ENCODE data around the gene GPR135. TPM values are rescaled to one million over a fixed set of nuclear protein-coding genes. Genes with fewer than 3 reads are reported as not detected.
A peak's percentile ranks its signal among the peaks of the same experiment; 100 is the strongest.
"Not testable (repeated sequence)": the region's sequence is repeated elsewhere in the genome, so short reads cannot be mapped to it uniquely, and the experiment has no call there.

GPR135 gene
- total RNA-seq, 8 experiments from 2014 or later = 1.8 to 15.5 (median 4.3) TPM

DNA sequence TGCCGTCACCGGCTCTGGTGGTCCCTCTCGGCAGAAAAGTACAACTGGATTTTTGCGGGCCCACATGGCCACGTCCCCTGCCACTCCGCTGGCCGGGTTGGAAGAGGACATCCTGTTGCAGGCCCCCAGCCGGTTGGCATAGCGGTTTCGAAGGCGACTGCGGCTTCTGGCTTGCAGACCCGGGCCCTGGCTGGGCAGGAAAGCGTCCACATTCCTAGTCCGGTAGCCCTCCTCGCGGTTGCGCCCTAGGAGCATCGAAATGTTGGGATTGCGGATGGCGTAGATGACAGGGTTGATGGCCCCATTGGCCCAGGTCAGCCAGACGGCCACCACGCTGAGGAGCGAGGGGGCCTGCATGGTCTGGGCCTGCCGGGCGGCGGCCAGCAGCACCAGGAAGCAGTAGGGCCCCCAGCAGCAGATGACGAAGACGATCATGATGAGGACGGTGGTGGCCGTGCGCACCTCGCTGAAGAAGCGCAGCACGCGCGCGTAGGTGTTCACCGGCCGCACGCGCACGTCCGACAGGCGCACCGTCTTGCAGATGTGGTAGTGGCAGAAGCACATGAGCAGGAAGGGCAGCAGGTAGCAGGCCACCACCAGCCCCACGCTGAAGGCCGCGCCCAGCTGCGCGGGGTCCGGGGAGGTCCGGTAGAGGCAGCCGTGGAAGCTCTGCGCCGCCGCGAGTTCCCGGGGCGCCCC lies 1.2 kb downstream of the GPR135 start:
- Histone ChIP-seq H3K4me1 (replicated peaks in 1 of 2) (peaks cover 9 to 13% of the 10 kb centered on the region in 2 donors), H3K4me3 (peak overlapping the region; percentile 46 to 74 (median 56)), H3K27ac (peak overlapping the region; percentile 69 to 80)
- ATAC-seq (replicated peaks in 6 of 8) = peak in 2 of 8 experiments; percentile 1 to 2
- in situ Hi-C loops (cut with MboI; ENCODE audit: low pct_unique_long_range_greater_than_20kb in 2 of 9, low sequenced_read_pairs in 9 of 9, unreplicated experiment in 9 of 9) = loop anchor here in 1 of 9 experiments (25.0 kb wide), 1 partner anchor 327 kb away; no protein-coding TSS in a partner anchor
- 21 to 100% (median 94%) methylated on average over 1 to 12 of the region's 60 CpGs; no CpG with 5 or more reads in 4 of the 10 experiments for WGBS, 10 experiments

DNA sequence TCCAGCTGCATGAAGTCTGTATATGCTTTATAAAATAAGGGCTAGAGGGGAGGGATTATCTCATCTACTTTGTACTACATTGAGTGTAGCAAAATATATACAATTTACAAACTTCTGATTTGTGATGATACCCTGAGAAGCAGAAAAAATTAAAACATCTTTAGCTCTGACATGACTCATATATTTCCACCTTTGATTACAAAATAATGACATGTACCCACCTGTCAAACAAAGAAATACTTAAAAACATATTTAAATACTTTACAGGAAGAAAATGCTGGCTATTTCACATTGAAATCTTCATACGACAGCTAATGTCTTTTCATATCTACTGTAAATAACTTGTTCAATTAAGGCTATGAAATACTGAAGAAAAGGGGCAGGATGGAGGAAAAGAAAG lies 3.3 kb downstream of the GPR135 start:
- no peak for ATAC-seq (replicated peaks in 6 of 8)
- no peak overlapping the region for H3K27ac ChIP-seq
- H3K4me3 ChIP-seq = no peak overlapping the region
- in situ Hi-C loops (cut with MboI; ENCODE audit: low pct_unique_long_range_greater_than_20kb in 2 of 9, low sequenced_read_pairs in 9 of 9, unreplicated experiment in 9 of 9) = loop anchor here in 1 of 9 experiments (25.0 kb wide), 1 partner anchor 325 kb away; no protein-coding TSS in a partner anchor
- 100% methylated on average over 1 of the region's 1 CpG; no CpG with 5 or more reads in 3 of the 10 experiments for WGBS, 10 experiments
- H3K4me1 ChIP-seq (replicated peaks in 1 of 2) = peaks cover 9 to 13% of the 10 kb centered on the region in 2 donors

DNA sequence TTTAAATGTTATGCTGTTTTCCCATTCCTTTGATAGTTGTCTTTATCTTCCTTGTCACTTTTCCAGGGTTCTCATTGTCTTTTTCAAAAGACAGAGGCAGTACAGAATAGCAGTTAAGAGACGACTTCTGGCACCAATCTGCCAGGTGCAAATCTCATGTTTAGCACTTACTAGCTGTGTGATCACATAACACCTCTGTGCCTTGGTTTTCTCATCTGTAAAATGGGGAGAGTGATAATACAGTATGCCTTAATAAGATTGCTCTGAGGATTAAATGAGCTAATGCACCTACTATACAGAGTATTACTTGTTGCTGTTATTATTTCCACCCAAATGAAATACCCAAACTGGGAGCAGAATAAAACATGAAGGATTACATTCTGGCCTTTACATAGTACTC lies 4.8 kb downstream of the GPR135 start:
- in situ Hi-C loops (cut with MboI; ENCODE audit: low pct_unique_long_range_greater_than_20kb in 2 of 9, low sequenced_read_pairs in 9 of 9, unreplicated experiment in 9 of 9) = loop anchor here in 1 of 9 experiments (25.0 kb wide), 1 partner anchor 323 kb away; no protein-coding TSS in a partner anchor
- Histone ChIP-seq H3K4me1 (replicated peaks in 1 of 2) (peaks cover 7 to 8% of the 10 kb centered on the region in 2 donors), H3K4me3 (no peak overlapping the region), H3K27ac (no peak overlapping the region)
- no peak for ATAC-seq (replicated peaks in 6 of 8)
- 86 to 100% (median 100%) methylated on average over 1 of the region's 1 CpG; no CpG with 5 or more reads in 5 of the 10 experiments for WGBS, 10 experiments

DNA sequence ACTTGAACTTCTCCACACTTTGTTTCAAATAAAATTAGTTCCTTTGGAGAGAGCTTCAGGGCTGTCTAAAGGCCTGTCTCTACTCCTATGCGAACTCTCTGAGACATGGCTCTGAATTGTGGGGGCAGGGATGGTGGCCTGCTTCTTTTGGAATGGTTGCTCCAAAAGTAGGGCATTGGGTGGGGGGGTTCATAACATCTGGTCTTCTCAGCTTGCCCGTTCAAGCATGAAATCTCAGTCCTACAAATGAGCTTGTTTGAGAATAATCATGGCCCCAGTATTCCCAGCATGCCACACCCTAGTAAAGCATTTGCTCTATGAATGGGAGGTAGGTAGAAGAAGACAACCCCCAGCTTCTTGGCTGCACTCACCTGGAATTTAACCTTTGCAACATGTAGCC lies 6.7 kb downstream of the GPR135 start:
- in situ Hi-C loops (cut with MboI; ENCODE audit: low pct_unique_long_range_greater_than_20kb in 2 of 9, low sequenced_read_pairs in 9 of 9, unreplicated experiment in 9 of 9) = loop anchor here in 1 of 9 experiments (25.0 kb wide), 1 partner anchor 321 kb away; no protein-coding TSS in a partner anchor
- H3K4me1 ChIP-seq (replicated peaks in 1 of 2) = peaks cover 0 to under 1% of the 10 kb centered on the region in 2 donors
- WGBS, 10 experiments = 56 to 100% (median 100%) methylated on average over 1 to 2 of the region's 2 CpGs; no CpG with 5 or more reads in 6 of the 10 experiments
- no peak overlapping the region for H3K27ac ChIP-seq
- H3K4me3 ChIP-seq = no peak overlapping the region
- ATAC-seq (replicated peaks in 6 of 8) = no peak

DNA sequence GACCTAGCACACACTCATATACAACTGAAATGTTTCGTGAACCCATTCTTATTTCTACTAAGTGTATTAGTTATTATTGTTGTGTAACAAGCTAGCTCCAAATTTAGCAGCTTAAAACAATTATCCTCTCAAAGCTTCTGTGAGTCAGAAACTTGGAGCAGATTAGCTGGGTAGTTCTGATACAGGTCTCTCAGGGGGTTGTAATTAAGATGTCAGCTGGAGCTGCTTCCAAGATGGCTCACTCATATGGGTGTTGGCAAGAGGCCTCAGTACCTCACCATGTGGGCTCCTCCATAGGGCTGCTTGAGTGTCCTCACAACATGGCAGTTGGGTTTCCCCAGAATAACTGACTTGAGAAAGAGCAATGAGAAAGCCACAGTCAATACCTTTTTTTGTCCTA lies 9.8 kb downstream of the GPR135 start:
- WGBS, 10 experiments = 50 to 100% (median 100%) methylated on average over 1 of the region's 1 CpG; no CpG with 5 or more reads in 3 of the 10 experiments
- no peaks in the 10 kb centered on the region for H3K4me1 ChIP-seq (replicated peaks in 1 of 2)
- in situ Hi-C loops (cut with MboI; ENCODE audit: low pct_unique_long_range_greater_than_20kb in 2 of 9, low sequenced_read_pairs in 9 of 9, unreplicated experiment in 9 of 9) = loop anchor here in 1 of 9 experiments (25.0 kb wide), 1 partner anchor 318 kb away; no protein-coding TSS in a partner anchor

DNA sequence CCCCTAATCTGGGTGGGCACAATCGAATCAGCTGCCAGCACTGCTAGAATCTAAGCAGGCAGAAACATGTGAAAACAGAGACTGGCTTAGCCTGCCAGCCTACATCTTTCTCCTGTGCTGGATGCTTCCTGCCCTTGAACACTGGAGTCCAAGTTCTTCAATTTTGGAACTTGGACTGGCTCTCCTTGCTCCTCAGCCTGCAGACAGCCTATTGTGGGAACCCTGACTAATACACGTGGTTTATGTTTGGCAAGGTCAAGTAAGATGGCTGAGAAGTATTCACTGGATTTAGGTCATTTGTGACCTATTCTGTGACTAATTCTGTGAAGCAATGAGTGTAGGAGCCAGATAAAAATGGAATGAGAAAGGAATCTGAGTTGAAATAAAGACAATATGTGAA lies 11.0 kb downstream of the GPR135 start:
- Histone ChIP-seq H3K4me3 (no peak overlapping the region), H3K27ac (no peak overlapping the region), H3K4me1 (replicated peaks in 1 of 2) (no peaks in the 10 kb centered on the region)
- 19 to 100% (median 60%) methylated on average over 1 to 2 of the region's 2 CpGs; no CpG with 5 or more reads in 3 of the 10 experiments for WGBS, 10 experiments
- ATAC-seq (replicated peaks in 6 of 8) = peak in 1 of 8 experiments; percentile 67
- in situ Hi-C loops (cut with MboI; ENCODE audit: low pct_unique_long_range_greater_than_20kb in 2 of 9, low sequenced_read_pairs in 9 of 9, unreplicated experiment in 9 of 9) = loop anchor here in 1 of 9 experiments (25.0 kb wide), 1 partner anchor 317 kb away; no protein-coding TSS in a partner anchor

More for the DNA sequence above, 9.8 kb downstream of the GPR135 start:
- H3K4me3 ChIP-seq = no peak overlapping the region
- no peak overlapping the region for H3K27ac ChIP-seq
- ATAC-seq (replicated peaks in 6 of 8) = no peak

DNA sequence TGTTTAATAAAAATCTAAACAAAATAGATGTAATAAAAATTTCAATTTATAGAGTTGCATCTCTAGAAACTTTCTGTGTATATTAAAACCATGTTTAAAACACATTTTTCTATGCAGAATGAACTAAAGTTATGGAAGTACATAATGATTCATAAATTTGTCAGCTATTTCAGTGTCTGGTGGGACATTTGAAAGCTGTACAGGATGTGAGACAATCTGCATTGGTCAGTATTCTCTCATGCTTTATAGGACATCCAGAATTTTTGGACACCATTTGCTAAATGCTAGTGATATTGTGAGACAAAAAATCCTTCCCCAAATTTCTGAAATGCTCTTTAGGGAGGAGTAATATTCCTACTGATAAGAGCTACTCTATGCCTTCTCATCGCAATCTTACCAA lies 13.3 kb downstream of the GPR135 start:
- WGBS, 10 experiments = 80 to 100% (median 100%) methylated on average over 1 of the region's 1 CpG; no CpG with 5 or more reads in 3 of the 10 experiments
- H3K27ac ChIP-seq = no peak overlapping the region
- no peak for ATAC-seq (replicated peaks in 6 of 8)
- in situ Hi-C loops (cut with MboI; ENCODE audit: low pct_unique_long_range_greater_than_20kb in 2 of 9, low sequenced_read_pairs in 9 of 9, unreplicated experiment in 9 of 9) = loop anchor here in 1 of 9 experiments (25.0 kb wide), 1 partner anchor 315 kb away; no protein-coding TSS in a partner anchor
- no peak overlapping the region for H3K4me3 ChIP-seq
- H3K4me1 ChIP-seq (replicated peaks in 1 of 2) = no peaks in the 10 kb centered on the region

DNA sequence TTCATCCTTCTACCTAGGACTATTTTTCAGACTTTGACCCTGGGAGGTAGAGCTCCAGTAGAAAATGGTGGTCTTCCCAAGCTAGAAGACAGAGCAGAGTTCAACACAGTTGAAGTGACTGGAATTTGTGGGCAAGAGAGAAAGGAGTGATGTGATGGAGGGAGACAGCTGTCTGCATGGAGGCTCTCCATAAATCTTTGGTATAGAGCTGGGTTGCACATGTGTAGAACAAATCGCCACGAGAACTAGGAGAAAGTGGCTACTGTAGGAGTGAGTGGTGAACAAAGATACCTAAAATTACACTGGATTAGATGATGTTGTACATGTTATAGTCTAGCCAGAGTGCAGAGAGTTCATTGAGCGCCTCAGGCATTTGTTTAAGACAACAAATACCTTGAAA lies 14.5 kb downstream of the GPR135 start:
- Histone ChIP-seq H3K4me1 (replicated peaks in 1 of 2) (no peaks in the 10 kb centered on the region), H3K27ac (no peak overlapping the region), H3K4me3 (no peak overlapping the region)
- no peak for ATAC-seq (replicated peaks in 6 of 8)
- WGBS, 10 experiments = 53 to 100% (median 100%) methylated on average over 1 to 3 of the region's 3 CpGs; no CpG with 5 or more reads in 1 of the 10 experiments
- in situ Hi-C loops (cut with MboI; ENCODE audit: low pct_unique_long_range_greater_than_20kb in 2 of 9, low sequenced_read_pairs in 9 of 9, unreplicated experiment in 9 of 9) = loop anchor here in 1 of 9 experiments (25.0 kb wide), 1 partner anchor 313 kb away; no protein-coding TSS in a partner anchor

DNA sequence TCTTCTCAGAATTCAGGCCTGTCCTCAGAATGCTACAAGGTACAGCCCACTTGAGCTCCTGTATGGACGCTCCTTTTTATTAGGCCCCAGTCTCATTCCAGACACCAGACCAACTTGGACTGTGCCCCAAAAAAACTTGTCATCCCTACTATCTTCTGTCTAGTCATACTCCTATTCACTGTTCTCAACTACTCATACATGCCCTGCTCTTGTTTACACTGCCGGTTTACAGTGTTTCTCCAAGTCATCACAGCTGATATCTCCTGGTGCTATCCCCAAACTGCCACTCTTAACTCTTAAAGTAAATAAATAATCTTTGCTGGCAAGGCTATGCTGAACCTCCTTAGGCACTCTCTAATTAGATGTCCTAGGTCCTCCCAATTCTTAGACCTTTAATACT lies 16.5 kb downstream of the GPR135 start:
- H3K4me1 ChIP-seq (replicated peaks in 1 of 2); H3K4me3 ChIP-seq; H3K27ac ChIP-seq; ATAC-seq (replicated peaks in 6 of 8): not testable (repeated sequence)
- WGBS, 10 experiments = 78 to 100% (median 100%) methylated on average over 1 of the region's 2 CpGs; no CpG with 5 or more reads in 6 of the 10 experiments
- in situ Hi-C loops (cut with MboI; ENCODE audit: low pct_unique_long_range_greater_than_20kb in 2 of 9, low sequenced_read_pairs in 9 of 9, unreplicated experiment in 9 of 9) = loop anchor here in 6 of 9 experiments (10.0 to 25.0 kb wide), 3 partner anchors 311 to 411 kb away; no protein-coding TSS in a partner anchor

DNA sequence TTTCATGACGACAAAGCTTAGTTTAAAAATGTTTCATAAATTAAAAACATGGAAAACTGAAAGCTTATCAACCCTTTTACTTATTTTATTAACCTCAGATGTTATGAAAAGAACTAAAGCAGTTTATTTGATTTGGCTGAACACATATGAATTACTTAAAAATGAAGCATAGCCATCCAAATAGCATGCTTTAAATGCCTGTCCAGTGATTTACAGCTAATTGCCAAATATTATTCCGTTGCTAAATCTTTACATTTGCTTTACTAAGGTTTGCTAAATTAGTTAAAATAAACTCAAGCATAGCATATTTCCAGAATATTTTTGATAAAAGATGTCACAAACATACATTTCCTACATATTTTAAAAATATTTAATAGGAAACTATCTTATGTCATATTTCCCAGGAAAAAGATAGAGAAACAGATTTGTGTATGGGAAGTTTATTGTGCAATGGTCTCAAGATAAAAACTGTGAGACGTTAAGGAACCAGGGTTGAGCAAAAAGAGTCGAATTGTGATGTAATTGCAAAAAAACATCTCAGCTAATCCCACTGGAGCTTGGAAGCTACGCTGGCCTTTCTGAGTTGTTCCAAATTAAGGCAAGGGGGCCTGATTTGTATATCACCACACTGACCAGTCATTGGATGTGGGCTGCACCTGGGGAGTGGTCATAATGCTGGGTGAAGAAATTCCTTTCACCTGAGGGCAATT lies 25.8 kb downstream of the GPR135 start:
- Histone ChIP-seq H3K4me1 (replicated peaks in 1 of 2) (no peaks in the 10 kb centered on the region), H3K4me3 (no peak overlapping the region), H3K27ac (no peak overlapping the region)
- no peak for ATAC-seq (replicated peaks in 6 of 8)
- in situ Hi-C loops (cut with MboI; ENCODE audit: low pct_unique_long_range_greater_than_20kb in 2 of 9, low sequenced_read_pairs in 9 of 9, unreplicated experiment in 9 of 9) = loop anchor here in 6 of 9 experiments (10.0 to 25.0 kb wide), 3 partner anchors 302 to 402 kb away; no protein-coding TSS in a partner anchor
- WGBS, 10 experiments = 11 to 92% (median 84%) methylated on average over 1 to 5 of the region's 5 CpGs

DNA sequence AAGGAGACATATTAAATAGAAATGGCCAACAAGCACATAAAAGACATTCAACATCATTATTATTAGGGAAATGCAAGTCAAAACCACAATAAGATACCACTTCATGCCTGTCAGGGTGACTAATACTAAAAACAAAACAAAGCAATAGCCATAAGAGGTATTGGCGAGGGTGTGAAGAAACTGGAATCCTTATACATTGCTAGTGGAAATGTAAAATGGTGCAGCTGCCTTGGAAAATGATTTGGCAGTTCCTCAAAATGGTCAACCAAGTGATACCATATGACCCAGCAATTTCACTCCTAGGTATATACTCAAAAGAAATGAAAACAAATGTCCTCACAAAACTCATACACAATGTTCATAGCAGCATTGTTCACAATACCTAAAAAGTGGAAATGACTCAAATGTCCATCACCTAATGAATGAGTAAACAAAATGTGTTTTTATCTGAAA lies 27.0 kb downstream of the GPR135 start:
- 0 to 100% (median 86%) methylated on average over 1 of the region's 1 CpG; no CpG with 5 or more reads in 3 of the 10 experiments for WGBS, 10 experiments

DNA sequence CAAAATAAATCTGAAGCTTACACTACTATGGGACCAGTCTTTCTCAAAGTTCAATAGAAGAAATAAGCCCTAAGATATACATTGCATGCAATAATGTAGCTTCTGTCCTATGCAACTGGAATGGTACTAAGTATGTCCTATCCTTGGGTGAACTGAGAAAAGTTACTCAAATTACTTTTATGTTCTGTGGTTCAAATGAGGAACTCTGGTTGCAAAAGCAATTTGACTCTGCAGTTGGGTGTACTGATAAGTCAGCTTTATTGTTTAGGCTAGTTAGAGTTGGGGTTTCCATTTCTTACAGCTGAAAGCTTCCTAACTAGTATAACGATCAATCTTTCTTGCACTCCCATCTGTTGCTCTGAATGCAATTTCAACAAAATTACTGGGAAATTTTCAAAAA lies 29.2 kb downstream of the GPR135 start:
- Histone ChIP-seq H3K27ac (no peak overlapping the region), H3K4me3 (no peak overlapping the region), H3K4me1 (replicated peaks in 1 of 2) (no peaks in the 10 kb centered on the region)
- 40 to 100% (median 91%) methylated on average over 1 of the region's 1 CpG; no CpG with 5 or more reads in 1 of the 10 experiments for WGBS, 10 experiments
- in situ Hi-C loops (cut with MboI; ENCODE audit: low pct_unique_long_range_greater_than_20kb in 2 of 9, low sequenced_read_pairs in 9 of 9, unreplicated experiment in 9 of 9) = loop anchor here in 6 of 9 experiments (10.0 to 25.0 kb wide), 3 partner anchors 299 to 399 kb away; no protein-coding TSS in a partner anchor
- no peak for ATAC-seq (replicated peaks in 6 of 8)

More for the DNA sequence above, 27.0 kb downstream of the GPR135 start:
- Histone ChIP-seq H3K4me1 (replicated peaks in 1 of 2) (no peaks in the 10 kb centered on the region), H3K27ac (no peak overlapping the region), H3K4me3 (no peak overlapping the region)
- peak in 1 of 8 experiments; percentile 64 for ATAC-seq (replicated peaks in 6 of 8)
- in situ Hi-C loops (cut with MboI; ENCODE audit: low pct_unique_long_range_greater_than_20kb in 2 of 9, low sequenced_read_pairs in 9 of 9, unreplicated experiment in 9 of 9) = loop anchor here in 6 of 9 experiments (10.0 to 25.0 kb wide), 3 partner anchors 301 to 401 kb away; no protein-coding TSS in a partner anchor

All from motor neuron (in vitro differentiated cells).